SU-DHL-6 (cell line): Measurements from ENCODE around the gene COL20A1.

ENCODE experiments used
- EZH2phosphoT487 ChIP-seq: fragments of 200-600 bp; sonication (generic), shearing (Covaris generic); conservative IDR thresholded peaks from 2 replicates; pipeline ENCODE4 v1.6.1; 2018; ENCODE audit warnings: mild to moderate bottlenecking, antibody characterized with exemption, low read length, moderate library complexity, mixed read lengths
- TF ChIP-seq, protein P1 (sequence below): fragments of 200-600 bp; sonication (generic); IDR thresholded peaks from one replicate; pipeline ENCODE4 v1.5.1; 2017; ENCODE audit warnings: antibody characterized with exemption, mild to moderate bottlenecking, low read length, moderate library complexity; ENCODE audit not compliant: insufficient read depth, poor library complexity, severe bottlenecking

DNA sequence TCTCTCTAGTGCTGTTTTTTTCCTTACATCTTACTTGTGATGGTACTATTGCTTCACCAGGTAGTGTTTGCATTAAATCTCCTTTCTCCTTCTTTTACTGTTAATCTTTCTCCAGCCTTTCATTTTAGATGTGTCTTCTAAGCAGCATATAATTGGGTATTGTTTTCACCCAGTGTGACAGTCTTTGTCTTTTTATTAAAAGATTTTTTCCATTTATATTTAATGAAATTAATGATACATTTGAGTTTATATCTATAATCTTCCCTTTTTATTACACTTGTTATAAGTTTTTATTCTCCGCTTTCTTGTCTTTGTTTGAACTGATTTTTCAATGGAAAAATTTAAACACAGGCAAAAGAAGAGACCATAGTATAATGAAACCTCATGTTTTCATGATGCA lies 8.7 kb downstream of the COL20A1 start:
- TF ChIP-seq, protein P1, sequence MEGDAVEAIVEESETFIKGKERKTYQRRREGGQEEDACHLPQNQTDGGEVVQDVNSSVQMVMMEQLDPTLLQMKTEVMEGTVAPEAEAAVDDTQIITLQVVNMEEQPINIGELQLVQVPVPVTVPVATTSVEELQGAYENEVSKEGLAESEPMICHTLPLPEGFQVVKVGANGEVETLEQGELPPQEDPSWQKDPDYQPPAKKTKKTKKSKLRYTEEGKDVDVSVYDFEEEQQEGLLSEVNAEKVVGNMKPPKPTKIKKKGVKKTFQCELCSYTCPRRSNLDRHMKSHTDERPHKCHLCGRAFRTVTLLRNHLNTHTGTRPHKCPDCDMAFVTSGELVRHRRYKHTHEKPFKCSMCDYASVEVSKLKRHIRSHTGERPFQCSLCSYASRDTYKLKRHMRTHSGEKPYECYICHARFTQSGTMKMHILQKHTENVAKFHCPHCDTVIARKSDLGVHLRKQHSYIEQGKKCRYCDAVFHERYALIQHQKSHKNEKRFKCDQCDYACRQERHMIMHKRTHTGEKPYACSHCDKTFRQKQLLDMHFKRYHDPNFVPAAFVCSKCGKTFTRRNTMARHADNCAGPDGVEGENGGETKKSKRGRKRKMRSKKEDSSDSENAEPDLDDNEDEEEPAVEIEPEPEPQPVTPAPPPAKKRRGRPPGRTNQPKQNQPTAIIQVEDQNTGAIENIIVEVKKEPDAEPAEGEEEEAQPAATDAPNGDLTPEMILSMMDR = no peak
- no peak for TF ChIP-seq EZH2phosphoT487
